GM12878 (cell line): ENCODE measurements around the gene DST. TPM values are rescaled to one million over a fixed set of nuclear protein-coding genes. Genes with fewer than 3 reads are reported as not detected.

Source experiments
- ATAC-seq: fragments of 200-7000 bp; cut with Tn5 transposase; 3 replicates; pipeline ENCODE4 v1.9.1; 2020; ENCODE audit warnings: mild to moderate bottlenecking, moderate library complexity
- BruUV-seq: library from RNA; stranded (reverse); fragments of 400-500 nt; replicated peaks from 2 replicates; lab custom pipeline; 2021; lab: Mats Ljungman, UMichigan
- CTCF ChIA-PET: fragments of 300-600 bp; sonication (Branson Sonifier 250); formaldehyde crosslinking; extraction: SDS; loops from one replicate; lab custom pipeline; 2021; ENCODE audit warnings: inconsistent platforms; lab: Yijun Ruan, JAX
- POLR2A ChIA-PET: fragments of 350-600 bp; formaldehyde crosslinking; extraction: SDS; loops from one replicate; lab custom pipeline; 2021; ENCODE audit warnings: inconsistent platforms; lab: Charles Lee
- RAD21 ChIA-PET: fragments of 300-600 bp; sonication (Branson Sonifier 250); formaldehyde crosslinking; loops from one replicate; lab custom pipeline; 2023; ENCODE audit warnings: antibody characterized with exemption; ENCODE audit not compliant: unreplicated experiment; lab: Charles Lee
- SMC1A ChIA-PET: fragments of 300-600 bp; sonication (Branson Sonifier 250); formaldehyde crosslinking; loops from one replicate; lab custom pipeline; 2023; ENCODE audit not compliant: unreplicated experiment, uncharacterized antibody; lab: Charles Lee
- DNase-seq: peaks from one replicate; pipeline ENCODE4 v3.0.0-alpha.2; 2011; ENCODE audit warnings: low read depth, low spot score
- FAIRE-seq: peaks from 3 replicates; lab custom pipeline; 2011; peaks lifted over from hg19 to GRCh38; lab: Jason Lieb, UNC
- H2AFZ ChIP-seq: 2 replicates; pipeline ENCODE4 v1.6.0; 2011; ENCODE audit warnings: low read depth, low read length, control low read depth; ENCODE audit not compliant: control insufficient read depth
- H3K27ac ChIP-seq: 2 replicates; pipeline ENCODE4 v1.5.1; 2011; ENCODE audit warnings: control low read depth; ENCODE audit not compliant: control insufficient read depth, insufficient read depth
- H3K27me3 ChIP-seq, 2 experiments: replicated peaks in 1 of 2; 2 replicates each; pipeline versions ENCODE4 v1.6.0 to v1.6.1; 2011; ENCODE audit warnings: low read length in 1 of 2; ENCODE audit not compliant: control insufficient read depth in 2 of 2, insufficient read depth in 2 of 2
- H3K36me3 ChIP-seq, 2 experiments: 2 replicates each; pipeline ENCODE4 v1.5.1; 2011; ENCODE audit warnings: low read length in 1 of 2; ENCODE audit not compliant: control insufficient read depth in 2 of 2, insufficient read depth in 2 of 2
- H3K4me1 ChIP-seq: 2 replicates; pipeline ENCODE4 v1.6.1; 2011; ENCODE audit warnings: mild to moderate bottlenecking, low read length, moderate library complexity, mixed read lengths; ENCODE audit not compliant: control insufficient read depth, insufficient read depth
- H3K4me2 ChIP-seq: 2 replicates; pipeline ENCODE4 v1.6.0; 2011; ENCODE audit warnings: control low read depth; ENCODE audit not compliant: control insufficient read depth, insufficient read depth
- H3K4me3 ChIP-seq: fragments of 200-600 bp; sonication (generic); 2 replicates; pipeline ENCODE4 v1.5.1; 2016
- H3K79me2 ChIP-seq: 2 replicates; pipeline ENCODE4 v1.6.0; 2011; ENCODE audit warnings: low read length; ENCODE audit not compliant: control insufficient read depth, insufficient read depth
- H3K9ac ChIP-seq: 2 replicates; pipeline ENCODE4 v1.8.0; 2011; ENCODE audit warnings: low read length, control low read depth, mixed read lengths; ENCODE audit not compliant: control insufficient read depth, insufficient read depth
- H3K9me3 ChIP-seq: replicated peaks from 3 replicates; pipeline ENCODE4 v1.5.1; 2011; ENCODE audit warnings: mild to moderate bottlenecking, low read length; ENCODE audit not compliant: control insufficient read depth, insufficient read depth
- H4K20me1 ChIP-seq: 2 replicates; pipeline ENCODE4 v1.6.0; 2011; ENCODE audit not compliant: control insufficient read depth, insufficient read depth
- E4F1 ChIP-seq: fragments of 450-650 bp; IDR thresholded peaks from 2 replicates; pipeline ENCODE4 v1.6.1; 2018; ENCODE audit warnings: borderline replicate concordance, mild to moderate bottlenecking; ENCODE audit not compliant: partially characterized antibody
- FOXK2 ChIP-seq: fragments of 450-650 bp; IDR thresholded peaks from 2 replicates; pipeline ENCODE4 v1.6.1; 2017; ENCODE audit warnings: mild to moderate bottlenecking, moderate library complexity
- MEF2B ChIP-seq: fragments of 450-650 bp; IDR thresholded peaks from 2 replicates; pipeline ENCODE4 v1.6.1; 2018; ENCODE audit warnings: mild to moderate bottlenecking, moderate library complexity; ENCODE audit not compliant: partially characterized antibody, poor library complexity, severe bottlenecking
- NBN ChIP-seq: fragments of 450-650 bp; IDR thresholded peaks from 2 replicates; pipeline ENCODE4 v1.6.1; 2016
- NFYB ChIP-seq: IDR thresholded peaks from 2 replicates; pipeline ENCODE4 v1.6.1; 2011; ENCODE audit warnings: low read depth, mild to moderate bottlenecking, low read length, improper control_type of control experiment, moderate library complexity; ENCODE audit not compliant: insufficient read depth
- RUNX3 ChIP-seq: IDR thresholded peaks from 2 replicates; pipeline ENCODE4 v1.6.1; 2012; ENCODE audit warnings: low read length, inconsistent platforms
- SP1 ChIP-seq: IDR thresholded peaks from one replicate; pipeline ENCODE4 v1.6.1; 2011; ENCODE audit warnings: low read depth, low read length
- TCF12 ChIP-seq: IDR thresholded peaks from 2 replicates; pipeline ENCODE4 v1.6.1; 2011; ENCODE audit warnings: low read depth, mild to moderate bottlenecking, low read length
- ZBTB33 ChIP-seq: fragments of 450-650 bp; IDR thresholded peaks from 2 replicates; pipeline ENCODE4 v1.6.1; 2017; ENCODE audit warnings: mild to moderate bottlenecking
- ZNF24 ChIP-seq: fragments of 450-650 bp; IDR thresholded peaks from 2 replicates; pipeline ENCODE4 v1.6.1; 2017; ENCODE audit warnings: antibody characterized with exemption, mild to moderate bottlenecking
- WGBS: methylation state at CpG from one replicate; pipeline ENCODE4 v1.1.6; 2016; ENCODE audit warnings: low lambda C conversion rate; ENCODE audit not compliant: insufficient replicate concordance, insufficient coverage; ENCODE audit errors: missing lambda C conversion rate; 5-methylcytosine and 5-hydroxymethylcytosine counted together
- in situ Hi-C: fragments of 300-500 bp; cut with MboI; formaldehyde crosslinking; loops from 9 replicates; pipeline ENCODE4 v1.14.3; 2018; ENCODE audit warnings: mixed read lengths
- intact Hi-C: fragments of 100-400 bp; cut with micrococcal nuclease; formaldehyde crosslinking; loops from one replicate; pipeline ENCODE4 v1.14.2; 2022; ENCODE audit not compliant: unreplicated experiment
- polyA plus RNA-seq, 11 experiments: library from polyadenylated mRNA; depleted of rRNA in 4 of 11; unstranded in 6 of 11; stranded (reverse) in 5 of 11; fragments of >200 nt; fragmentation: Nextera tagmentation in 4 of 11; fragmentation: Illumina TruSeq in 1 of 11; extraction: Ambion mirVana in 4 of 11; extraction: Trizol in 1 of 11; gene quantifications; 1 replicate in 1 of 11; 2 replicates in 10 of 11; pipeline versions ENCODE4 v1.2.1 to v1.2.3, GENCODE V29; 2011 to 2016; ENCODE audit warnings: inconsistent platforms in 2 of 11, missing spikeins in 2 of 11, low read depth in 1 of 11
- total RNA-seq, 4 experiments: library from RNA; depleted of rRNA in 3 of 4; stranded (reverse); fragments of >200 nt in 3 of 4; fragmentation: Illumina TruSeq in 1 of 4; extraction: Trizol in 1 of 4; gene quantifications; 2 replicates each; pipeline versions ENCODE4 v1.2.1 to v1.2.3, GENCODE V29; 2013 to 2021
- TF ChIP-seq, protein P1 (sequence below): fragments of 150-350 bp; IDR thresholded peaks from 2 replicates; pipeline ENCODE4 v1.6.1; 2014; ENCODE audit warnings: mild to moderate bottlenecking, low read depth, low read length

DST gene
- total and polyA plus RNA-seq, 10 of the 15 experiments (the other 5 are each of a cell fraction or from before 2014, with no cell fraction given) = 32.1 to 156 (median 75.0) TPM

GRCh38 chr6:56624046-56624727, 18.5 kb downstream of the DST start (continued):
- TF ChIP-seq, protein P1, sequence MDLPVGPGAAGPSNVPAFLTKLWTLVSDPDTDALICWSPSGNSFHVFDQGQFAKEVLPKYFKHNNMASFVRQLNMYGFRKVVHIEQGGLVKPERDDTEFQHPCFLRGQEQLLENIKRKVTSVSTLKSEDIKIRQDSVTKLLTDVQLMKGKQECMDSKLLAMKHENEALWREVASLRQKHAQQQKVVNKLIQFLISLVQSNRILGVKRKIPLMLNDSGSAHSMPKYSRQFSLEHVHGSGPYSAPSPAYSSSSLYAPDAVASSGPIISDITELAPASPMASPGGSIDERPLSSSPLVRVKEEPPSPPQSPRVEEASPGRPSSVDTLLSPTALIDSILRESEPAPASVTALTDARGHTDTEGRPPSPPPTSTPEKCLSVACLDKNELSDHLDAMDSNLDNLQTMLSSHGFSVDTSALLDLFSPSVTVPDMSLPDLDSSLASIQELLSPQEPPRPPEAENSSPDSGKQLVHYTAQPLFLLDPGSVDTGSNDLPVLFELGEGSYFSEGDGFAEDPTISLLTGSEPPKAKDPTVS = no peak
- no peak for TF ChIP-seq E4F1
- TF ChIP-seq, all 136 proteins: peak for 0

DNA sequence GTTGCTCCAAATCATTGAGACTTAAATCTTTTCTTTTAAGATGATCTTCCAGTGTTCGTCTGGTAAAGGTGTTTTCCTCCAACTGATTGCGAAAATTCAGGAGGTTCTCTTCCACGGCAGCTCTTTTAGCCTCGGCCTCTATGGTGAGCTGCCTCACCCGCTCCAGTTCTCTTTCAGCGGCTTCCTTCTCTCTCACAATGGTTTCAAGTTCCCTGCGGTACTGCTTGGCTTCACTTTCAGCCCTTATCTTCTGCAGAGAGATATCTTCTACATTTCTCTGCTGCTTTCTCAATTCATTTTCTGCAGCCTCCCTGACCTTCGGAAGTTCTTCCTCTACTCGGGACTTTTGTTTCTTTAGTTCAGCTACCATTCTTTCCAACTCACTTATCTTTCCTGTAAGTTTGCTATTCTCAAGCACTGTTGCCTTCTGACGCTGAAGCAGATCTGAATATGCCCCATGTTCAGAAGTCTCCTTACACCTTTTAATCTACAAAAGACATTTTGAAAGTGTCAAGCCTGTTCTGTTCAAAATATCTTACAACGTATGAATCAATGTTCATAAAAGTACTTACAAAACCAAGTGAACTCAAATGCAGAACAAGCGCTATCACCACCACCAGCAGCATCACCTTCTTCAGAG, 22.3 kb downstream of the DST start:
- in situ Hi-C loops (no loop called here), intact Hi-C loops (no loop called here)
- H3K4me1 ChIP-seq = no peaks in the 10 kb centered on the region
- BruUV-seq = no TSS peak
- WGBS = 78% methylated on average over 12 of the region's 12 CpGs
- RAD21 ChIA-PET = no interaction called here
- no peaks in the 10 kb centered on the region for H3K27me3 ChIP-seq
- CTCF ChIA-PET = interaction anchor here (1.4 to 2.1 kb wide), 4 partner anchors 21 to 231 kb away, joined by 4 to 8 read pairs (median 6); no protein-coding TSS in a partner anchor
- no peak overlapping the region for H3K27ac ChIP-seq
- H3K4me2 ChIP-seq = no peak overlapping the region
- no peak overlapping the region for H3K4me3 ChIP-seq
- H3K9ac ChIP-seq = no peak overlapping the region
- peaks cover 2 to 47% of the 10 kb centered on the region in 2 experiments for H3K36me3 ChIP-seq
- no peaks in the 10 kb centered on the region for H4K20me1 ChIP-seq
- POLR2A ChIA-PET = no interaction called here
- H3K9me3 ChIP-seq = no peaks in the 10 kb centered on the region
- SMC1A ChIA-PET = interaction anchor here (1.1 kb wide), 1 partner anchor 17 kb away, joined by 3 read pairs; no protein-coding TSS in a partner anchor
- ATAC-seq = no peak
- H2AFZ ChIP-seq = no peak overlapping the region
- H3K79me2 ChIP-seq = no peaks in the 10 kb centered on the region
- no peak for FAIRE-seq
- DNase-seq = no peak
- no peak for TF ChIP-seq NBN
- no peak for TF ChIP-seq NFYB
- no peak for TF ChIP-seq TCF12
- TF ChIP-seq MEF2B = no peak
- TF ChIP-seq SP1 = no peak
- TF ChIP-seq FOXK2 = no peak
- no peak for TF ChIP-seq ZNF24
- TF ChIP-seq ZBTB33 = no peak
- no peak for TF ChIP-seq RUNX3
